Stimulated activated CD8-positive, alpha-beta memory T cell treated with anti-CD3 and anti-CD28 coated beads, Interleukin-15, amount 100 ng/mL, for 4 hours (primary cell): Measurements from ENCODE around the gene GPR50.

Experiments
- DNase-seq, 2 donors: peaks; one replicate each; pipeline ENCODE4 v3.0.0-alpha.2; 2020; ENCODE audit warnings: low read depth in 2 of 2

Gene GPR50

DNA sequence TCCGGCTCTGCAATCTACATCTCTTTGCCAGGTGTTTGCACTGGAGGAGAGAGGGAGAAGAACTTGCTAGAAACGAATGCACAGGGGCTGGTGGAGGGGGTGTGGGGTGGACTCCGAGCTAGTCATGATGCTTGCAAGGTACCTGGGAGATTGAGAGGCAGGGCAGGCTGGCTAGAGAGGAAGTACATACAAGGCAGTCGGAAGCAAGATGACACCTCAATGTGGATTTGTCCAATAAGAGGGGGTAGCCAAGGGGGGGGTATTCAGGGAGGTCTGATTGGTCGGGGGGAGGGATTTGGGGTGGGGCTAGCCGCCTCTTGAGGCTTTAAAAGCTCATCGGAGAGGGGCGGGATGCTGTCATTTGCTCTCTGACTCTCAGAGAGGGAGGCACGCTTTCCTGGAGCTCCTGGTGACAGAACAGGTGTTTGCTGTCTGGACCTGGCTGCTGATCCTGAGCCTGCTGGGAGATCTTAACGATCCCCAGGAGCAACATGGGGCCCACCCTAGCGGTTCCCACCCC lies at the start of gene GPR50:
TSS of gene GPR50 (plus strand) at position 354 of the 520 bp plus-strand sequence. CDS start at position 492, 138 bp downstream.
- DNase-seq, result no peak

DNA sequence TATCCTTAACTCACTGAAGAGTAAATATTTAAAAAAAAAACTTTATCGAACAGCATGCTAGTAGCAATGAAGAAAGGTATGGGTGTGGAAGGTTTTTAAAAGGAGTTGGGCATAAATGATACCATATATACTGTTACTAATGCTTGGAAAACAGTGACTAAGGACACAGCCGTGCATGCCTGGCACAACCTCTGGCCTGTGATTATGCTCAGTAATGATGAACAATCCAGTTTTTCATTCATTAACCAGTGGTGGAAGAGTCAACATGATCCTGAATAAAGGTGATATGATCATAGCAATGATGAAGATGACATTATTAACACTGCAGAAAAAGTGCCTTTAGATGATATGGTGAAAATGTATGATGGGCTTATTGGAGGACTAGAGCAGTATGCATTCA lies 43.9 kb upstream of the GPR50 start:
- no peak for DNase-seq

DNA sequence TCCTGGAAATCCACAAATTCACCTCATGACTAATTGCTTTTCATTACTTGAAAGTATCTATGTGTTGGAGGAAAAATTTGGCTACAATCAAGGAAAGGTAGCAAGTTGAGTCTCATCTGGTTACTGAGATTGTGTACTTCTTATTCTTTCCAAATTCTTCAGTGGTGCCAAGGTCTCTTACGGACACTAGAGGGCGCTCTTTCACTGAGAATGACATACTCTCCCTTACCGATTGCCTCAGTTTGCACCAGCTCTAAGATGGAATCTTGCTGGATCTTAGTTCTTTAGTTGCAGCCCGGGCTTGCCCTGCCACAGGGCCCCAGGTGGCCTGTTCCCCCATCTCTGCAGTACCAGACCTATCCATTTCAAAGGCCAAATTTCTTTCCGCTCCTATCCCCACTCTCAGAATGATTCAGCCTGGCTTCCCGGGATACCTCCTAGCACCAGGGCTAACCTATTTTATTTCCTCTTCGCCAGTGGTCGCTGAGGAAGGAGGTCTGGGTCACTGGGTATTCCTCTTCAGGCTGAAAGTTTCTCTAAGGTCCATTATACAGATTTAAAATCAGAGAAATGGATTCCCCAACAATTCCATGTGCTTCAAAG lies 24.6 kb upstream of the GPR50 start:
- DNase-seq, result no peak

DNA sequence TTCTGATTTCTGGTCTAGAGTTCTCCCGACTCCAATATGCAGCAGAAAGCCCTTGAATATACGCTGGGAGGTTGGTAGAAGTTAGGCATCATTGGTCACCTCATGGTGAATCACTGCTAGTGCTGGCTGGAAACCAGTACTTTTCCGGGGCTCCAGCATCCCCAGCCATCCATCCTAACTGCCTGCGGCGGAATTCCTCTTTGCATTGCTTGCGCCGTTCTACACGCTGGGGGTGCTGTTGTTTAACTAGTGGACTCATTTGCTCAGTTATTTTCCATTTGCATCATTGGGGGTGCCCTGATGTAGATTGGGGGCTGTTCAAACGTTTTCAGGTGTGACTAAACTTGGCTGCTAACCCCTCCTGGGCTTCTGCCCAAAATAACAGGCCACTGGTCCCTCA lies 23.3 kb upstream of the GPR50 start:
- DNase-seq, result no peak

DNA sequence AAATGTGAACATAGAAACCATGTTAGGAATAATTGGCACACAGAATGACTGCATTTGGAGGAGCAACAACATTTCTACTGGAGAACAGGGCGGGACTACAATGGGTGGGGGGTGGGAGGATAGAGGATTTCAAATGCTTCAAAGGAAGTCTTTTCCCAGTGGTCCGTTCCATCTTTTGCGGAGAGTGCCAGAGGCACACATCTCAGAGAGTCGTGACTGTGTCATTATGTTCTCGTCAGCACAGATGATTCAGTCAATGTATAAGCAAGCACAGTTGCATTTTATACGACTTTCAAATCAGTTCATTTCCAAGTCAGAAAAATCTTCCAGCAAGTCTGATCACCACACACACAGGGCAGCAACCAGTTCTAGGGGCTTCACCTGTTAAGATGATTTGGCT lies 22.7 kb upstream of the GPR50 start:
- no peak for DNase-seq

DNA sequence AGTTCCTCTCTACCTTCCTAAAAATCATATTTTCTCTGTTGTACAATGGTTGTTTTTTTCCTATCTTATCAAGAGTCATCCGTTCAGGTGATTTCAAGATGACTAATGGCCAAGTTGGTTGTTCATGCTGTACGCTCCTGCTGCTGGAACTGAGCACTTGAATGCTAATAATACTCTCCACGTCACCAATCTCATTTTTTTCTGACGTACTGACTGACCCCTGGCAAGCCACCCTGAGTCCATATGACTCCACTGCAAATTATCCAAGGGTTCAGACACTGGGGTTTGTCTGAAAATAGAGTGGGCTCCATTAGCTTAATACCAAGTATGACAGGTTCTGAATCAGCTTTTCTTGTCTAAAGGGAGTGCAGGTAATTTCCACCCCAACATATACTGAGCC lies 21.1 kb upstream of the GPR50 start:
- DNase-seq, result no peak

DNA sequence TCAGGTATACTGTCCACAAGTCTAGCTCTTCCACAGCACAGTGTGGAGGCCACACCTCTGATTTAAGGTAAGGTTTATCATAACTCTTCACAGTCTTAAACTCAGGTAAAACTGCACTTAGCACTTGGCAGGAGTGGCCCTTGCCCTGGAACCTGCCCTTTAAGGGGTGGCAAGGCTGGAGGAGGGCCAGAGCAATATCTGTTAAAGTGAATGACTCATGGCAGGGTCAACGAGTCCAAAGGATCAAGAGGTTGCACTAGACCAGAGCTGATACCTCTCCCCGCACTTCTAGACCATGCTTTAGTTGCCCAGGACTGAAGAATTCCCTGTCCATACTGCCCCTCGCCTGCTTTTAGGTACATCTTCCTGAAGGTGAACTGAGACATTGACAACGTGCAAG lies 14.7 kb upstream of the GPR50 start:
- no peak for DNase-seq

DNA sequence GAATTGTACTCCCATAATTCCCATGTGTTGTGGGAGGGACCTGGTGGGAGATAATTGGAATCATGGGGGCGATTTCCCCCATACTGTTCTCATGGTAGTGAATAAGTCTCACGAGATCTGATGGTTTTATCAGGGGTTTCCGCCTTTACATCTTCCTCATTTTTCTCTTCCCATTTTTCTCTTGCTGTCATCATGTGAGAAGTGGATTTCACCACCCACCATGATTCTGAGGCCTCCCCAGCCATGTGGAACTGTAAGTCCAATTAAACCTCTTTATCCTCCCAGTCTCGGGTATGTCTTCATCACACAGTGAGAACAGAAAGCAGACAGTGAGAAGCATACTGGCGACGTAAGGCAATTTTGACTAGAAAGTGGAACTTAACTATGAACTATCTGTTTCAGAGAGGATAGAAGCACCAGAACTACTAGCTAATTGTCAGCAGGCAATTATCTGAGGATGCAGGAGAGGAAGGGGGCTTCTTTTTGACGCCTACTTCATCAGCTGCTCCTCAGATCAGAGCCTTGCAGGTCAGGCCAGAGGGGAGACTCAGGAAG lies 8.5 kb upstream of the GPR50 start:
- no peak for DNase-seq

DNA sequence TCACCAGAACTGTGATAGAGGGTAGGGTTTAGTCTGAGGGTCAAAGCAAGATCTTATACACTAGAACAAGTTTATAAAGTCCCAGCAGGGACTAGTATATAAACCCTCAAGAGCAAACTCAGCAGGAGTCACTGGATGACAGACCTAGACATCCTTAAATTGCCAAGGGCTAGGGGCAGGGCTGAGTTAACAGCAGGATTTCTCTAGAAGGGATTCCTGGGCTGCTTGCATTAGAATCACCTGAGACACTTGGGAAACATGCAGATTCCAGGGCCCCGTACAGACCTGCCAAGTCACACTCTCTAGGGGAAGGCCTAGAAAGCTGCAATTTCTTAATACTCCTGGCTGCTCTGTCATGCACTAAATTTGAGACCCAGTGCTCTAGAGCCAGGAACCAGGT lies 6.6 kb upstream of the GPR50 start:
- DNase-seq, result no peak

DNA sequence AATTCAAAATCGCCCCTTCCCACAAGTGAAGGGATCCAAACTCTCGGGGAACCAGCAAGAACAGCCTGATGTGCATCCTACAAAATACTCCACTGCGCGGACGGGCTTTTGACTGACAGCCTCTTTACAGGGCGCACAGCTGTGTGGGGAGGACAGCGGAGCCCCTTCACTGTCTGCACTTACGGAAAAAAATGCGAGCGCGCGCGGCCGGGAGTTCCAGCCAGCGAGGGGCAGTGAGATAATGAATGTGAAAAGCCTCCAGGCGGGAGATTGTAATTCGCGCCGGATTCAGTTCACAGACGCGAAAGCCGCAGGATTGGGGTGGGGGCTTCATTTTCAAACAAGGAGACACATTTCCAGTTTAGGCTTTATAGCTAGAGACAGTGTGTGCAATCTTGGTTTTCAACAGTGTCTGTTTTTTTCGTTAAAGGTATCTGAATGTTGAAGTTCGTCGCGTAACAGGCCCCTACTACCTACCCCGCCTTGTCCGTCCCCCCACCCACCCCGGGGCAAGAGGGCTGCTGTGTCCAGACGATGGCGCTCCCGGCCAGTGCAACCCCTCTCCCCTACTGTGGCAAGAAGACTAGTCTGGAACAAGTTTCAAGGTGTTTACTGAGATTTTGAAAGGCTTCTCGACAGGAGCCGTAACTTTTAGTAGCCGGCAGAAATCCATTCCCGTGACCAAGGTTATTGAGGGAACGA lies 1.7 kb upstream of the GPR50 start:
- no peak for DNase-seq

DNA sequence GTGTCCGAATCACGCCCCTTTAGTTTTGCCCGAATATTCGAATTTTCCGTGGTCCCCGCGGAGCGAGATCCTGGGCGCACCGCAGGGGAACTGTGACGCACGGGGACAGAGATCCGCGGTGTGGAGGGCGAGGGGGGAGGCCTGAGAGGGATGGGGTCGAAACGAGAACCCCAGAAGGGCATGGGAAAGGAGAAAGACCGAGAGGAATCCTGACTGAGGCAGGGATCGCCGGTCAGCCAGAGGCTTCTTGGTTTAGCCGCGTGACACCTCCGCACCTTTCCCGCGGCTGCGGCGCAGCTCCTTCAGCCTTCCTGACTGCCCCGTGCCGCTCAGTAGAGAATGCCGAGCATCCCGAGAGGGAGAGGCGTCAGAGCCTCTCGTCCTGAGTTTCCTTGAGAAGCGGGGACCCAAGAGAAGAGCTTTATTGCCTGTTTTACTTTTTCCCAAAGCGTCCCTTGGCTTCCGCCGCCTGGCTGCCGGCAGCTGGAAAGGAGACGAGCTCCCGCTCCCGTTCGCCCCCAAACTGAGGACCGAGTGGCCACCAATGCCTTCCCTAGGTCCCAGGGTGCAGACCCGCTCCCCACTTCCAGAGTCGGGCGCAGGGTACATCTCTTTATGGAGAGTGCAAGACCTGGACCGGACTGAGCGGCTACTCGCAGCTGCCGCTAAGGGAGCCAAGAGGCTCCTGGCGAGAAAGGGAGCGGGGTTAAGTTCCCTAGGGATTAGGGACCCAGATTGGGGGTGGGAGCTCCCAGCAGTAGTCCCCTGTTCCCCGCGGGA lies 911 bp upstream of the GPR50 start:
- DNase-seq, result no peak

DNA sequence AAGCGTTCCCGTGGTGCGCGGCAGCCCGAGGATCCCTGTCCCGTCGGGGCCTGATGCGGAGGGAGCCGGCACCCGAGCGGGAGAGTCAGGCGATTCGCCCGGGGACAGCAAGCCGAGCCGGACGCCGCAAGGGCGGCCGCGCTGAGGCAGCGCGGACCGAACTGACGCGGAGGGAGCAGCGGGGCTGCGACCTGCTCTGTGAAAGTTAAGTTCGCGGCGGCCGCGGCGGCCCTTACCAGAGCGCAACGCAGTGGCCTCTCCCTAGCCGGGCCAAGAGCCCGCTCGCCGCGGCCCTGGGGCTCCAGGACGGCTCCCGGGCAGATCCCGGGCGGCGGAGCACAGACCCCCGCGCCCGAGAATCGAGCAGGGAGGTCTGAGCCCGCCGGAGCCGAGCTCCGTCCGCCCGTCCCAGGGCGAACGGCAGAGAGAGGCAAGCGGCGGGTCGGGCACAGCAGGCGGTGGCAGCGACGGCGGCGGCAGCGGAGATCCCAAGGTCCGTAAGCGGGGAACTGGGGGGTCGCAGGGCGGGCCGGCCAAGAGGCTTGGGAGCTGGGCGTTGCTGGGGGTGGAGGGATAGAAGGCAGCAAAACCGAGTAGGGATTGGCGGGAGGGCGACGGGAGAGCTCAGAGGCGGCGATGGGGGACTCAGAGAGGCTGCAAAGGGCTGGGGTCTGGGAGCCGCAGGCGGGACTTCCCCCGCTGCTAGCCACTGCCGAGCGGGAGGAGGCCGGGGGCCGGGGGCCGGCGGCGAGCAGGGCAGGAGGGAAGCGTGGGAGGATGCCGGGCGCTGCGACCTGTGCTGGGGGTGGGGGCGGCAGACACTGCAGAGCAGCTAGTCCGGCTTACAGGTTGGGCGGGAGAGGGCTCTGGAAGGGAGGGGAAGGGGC lies 1.0 kb downstream of the GPR50 start:
- DNase-seq, result no peak

DNA sequence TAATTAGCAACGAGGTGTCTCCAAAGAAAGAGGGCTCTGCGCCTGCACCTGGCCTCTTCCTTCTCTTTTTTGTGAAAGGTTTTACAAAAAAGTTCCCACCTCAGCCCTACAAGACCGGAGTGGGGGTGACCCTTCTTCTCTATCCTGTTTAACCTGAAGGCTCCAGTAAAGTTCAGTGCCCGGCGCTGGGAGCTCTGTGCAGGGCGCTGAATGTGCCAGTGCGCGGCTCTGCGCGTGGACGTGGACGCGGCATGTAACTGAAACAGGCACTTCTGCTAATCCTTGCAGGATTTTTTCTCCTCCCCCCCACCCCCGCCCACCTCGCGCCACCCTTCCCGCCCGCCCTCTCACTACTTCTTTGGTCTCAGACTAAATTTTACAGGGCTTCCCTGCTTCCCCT lies 2.4 kb downstream of the GPR50 start:
- DNase-seq, result no peak

DNA sequence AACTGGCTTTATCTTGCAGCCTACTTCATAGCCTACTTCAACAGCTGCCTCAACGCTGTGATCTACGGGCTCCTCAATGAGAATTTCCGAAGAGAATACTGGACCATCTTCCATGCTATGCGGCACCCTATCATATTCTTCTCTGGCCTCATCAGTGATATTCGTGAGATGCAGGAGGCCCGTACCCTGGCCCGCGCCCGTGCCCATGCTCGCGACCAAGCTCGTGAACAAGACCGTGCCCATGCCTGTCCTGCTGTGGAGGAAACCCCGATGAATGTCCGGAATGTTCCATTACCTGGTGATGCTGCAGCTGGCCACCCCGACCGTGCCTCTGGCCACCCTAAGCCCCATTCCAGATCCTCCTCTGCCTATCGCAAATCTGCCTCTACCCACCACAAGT lies 4.0 kb downstream of the GPR50 start:
- DNase-seq, result no peak

DNA sequence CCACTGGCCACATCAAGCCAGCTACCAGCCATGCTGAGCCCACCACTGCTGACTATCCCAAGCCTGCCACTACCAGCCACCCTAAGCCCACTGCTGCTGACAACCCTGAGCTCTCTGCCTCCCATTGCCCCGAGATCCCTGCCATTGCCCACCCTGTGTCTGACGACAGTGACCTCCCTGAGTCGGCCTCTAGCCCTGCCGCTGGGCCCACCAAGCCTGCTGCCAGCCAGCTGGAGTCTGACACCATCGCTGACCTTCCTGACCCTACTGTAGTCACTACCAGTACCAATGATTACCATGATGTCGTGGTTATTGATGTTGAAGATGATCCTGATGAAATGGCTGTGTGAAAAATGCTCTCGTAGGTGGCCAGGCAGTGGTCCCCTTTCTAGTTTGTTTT lies 4.7 kb downstream of the GPR50 start:
- DNase-seq, result no peak

DNA sequence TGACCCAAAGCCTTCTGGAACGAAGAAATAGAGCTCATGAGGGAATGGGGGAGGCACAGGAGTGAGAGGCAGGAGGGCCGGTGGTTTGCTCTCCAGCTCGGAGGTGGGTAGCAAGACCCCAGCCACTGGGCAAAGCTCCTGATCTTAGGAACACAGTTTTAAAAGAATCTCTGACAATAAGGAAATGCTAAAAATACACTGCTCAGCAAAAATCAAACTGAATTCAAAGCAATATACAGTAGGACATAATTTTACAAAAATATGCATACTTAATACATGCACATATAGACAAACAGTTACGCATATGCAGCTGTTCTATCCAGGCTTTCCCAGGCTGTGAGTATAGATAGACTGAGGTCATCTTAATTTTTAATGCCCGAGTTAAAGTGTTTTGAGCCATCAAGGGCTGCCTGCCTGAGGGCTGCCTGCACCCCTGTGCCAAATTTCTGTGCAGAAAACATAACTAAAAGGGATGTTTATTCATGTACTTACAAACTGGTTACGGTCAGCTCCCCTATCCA lies 6.9 kb downstream of the GPR50 start:
- no peak for DNase-seq

DNA sequence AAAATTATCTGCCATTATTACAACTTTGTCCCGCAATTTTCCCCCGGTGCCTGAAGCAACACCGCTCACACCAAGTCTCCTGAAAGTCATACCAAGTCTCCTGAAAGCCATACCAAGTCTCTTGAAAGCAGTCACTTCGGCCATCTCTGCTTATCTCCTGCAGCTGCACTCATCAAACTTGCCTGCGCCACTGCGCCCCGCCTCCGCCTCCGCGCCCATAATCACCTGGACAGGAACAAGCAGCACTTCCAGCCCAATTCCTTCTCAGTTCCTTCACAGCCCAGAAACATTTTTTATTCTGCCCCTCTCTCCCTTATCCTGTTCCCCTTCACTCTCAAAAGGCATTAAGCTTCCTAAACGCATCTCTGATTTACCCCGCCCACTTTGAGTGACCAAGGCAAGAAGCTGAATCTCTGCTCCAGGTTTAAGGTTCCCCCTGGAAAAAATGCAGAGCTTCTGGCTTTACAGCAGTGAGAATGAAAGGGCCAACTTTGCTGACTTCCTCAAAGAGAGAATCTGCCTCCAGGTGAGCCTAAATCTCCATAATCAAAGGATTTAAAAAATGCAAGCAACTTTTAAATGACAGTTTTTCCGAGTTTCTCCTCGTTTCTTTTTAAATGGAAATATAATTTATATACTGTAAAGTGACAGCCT lies 7.7 kb downstream of the GPR50 start:
- no peak for DNase-seq

DNA sequence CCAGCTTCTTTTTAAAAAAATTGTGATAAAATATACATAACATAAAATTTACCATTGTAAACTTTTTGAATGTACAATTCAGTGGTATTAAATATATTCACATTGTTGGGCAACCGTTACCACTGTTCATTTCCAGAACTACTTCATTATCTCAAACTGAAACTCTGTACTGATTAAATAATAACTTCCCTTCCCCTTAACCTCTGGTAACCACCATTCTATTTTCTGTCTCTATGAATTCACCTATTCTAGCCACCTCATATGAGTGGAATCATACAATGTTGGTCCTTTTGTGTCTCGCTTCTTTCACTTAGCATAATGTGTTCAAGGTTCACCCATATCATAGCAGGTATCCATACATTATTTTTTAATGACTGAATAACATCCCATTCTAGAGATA lies 8.3 kb downstream of the GPR50 start:
- DNase-seq, result no peak

DNA sequence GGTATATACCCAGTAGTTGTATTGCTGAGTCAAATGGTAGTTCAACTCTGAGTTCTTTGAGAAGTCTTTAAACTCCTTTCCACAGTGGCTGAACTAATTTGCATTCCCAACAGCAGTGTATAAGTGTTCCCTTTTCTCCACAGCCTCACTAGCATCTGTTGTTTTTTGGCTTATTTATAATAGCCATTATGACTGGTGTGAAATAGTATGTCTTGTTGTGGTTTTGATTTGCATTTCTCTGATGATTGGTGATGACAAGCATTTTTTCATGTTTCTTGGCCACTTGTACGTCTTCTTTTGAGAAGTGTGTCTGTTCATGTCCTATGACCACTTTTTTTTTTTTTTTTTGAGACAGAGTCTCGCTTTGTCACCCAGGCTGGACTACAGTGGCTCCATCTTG lies 30.5 kb downstream of the GPR50 start:
- DNase-seq, result no peak

DNA sequence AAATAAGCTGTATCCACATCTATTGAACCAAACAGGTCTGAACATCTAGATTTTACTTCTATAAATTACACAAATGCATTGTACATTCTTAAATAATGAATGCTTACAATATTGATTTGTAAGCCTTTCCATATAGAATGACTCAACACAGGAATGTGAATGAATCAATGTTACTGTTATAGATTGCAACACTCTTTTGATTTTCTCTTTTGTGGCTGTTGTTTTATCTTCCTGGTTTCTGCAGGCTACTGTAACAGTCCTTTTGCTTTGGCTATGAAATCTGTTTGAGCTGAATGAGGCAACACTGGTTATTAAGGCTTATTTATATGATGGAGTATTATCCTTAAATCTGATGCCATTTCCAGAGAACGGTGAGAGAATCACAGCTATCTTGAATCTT lies 49.5 kb downstream of the GPR50 start:
- DNase-seq, result no peak

DNA sequence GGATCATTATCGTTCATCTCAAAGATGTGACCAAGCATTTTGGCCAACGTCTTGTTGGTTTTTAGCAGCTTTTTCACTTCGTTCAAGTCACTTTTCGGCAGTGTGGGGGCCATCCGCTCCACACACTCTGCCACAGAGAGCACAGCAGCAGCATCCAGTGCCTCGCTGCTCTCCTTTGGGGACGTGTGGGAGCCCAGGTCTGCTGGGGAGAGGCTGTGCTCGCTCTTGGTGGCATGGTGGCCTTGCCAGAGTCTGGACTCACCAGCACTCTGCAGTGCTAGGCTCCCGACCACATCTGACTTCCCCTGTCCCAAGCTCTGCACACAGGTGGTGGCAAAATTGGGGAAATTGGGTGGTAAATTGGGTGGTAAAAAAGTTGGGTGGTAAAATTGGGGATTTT lies 50.6 kb downstream of the GPR50 start:
- no peak for DNase-seq
